GM12878 (cell line): Measurements from ENCODE around the gene USH2A. TPM values are rescaled to one million over a fixed set of nuclear protein-coding genes. Genes with fewer than 3 reads are reported as not detected.

Experiments
- ATAC-seq: fragments of 200-7000 bp; cut with Tn5 transposase; 3 replicates; pipeline ENCODE4 v1.9.1; 2020; ENCODE audit warnings: mild to moderate bottlenecking, moderate library complexity
- BruUV-seq: library from RNA; stranded (reverse); fragments of 400-500 nt; replicated peaks from 2 replicates; lab custom pipeline; 2021; lab: Mats Ljungman, UMichigan
- CTCF ChIA-PET: fragments of 300-600 bp; sonication (Branson Sonifier 250); formaldehyde crosslinking; extraction: SDS; loops from one replicate; lab custom pipeline; 2021; ENCODE audit warnings: inconsistent platforms; lab: Yijun Ruan, JAX
- POLR2A ChIA-PET: fragments of 350-600 bp; formaldehyde crosslinking; extraction: SDS; loops from one replicate; lab custom pipeline; 2021; ENCODE audit warnings: inconsistent platforms; lab: Charles Lee
- RAD21 ChIA-PET: fragments of 300-600 bp; sonication (Branson Sonifier 250); formaldehyde crosslinking; loops from one replicate; lab custom pipeline; 2023; ENCODE audit warnings: antibody characterized with exemption; ENCODE audit not compliant: unreplicated experiment; lab: Charles Lee
- SMC1A ChIA-PET: fragments of 300-600 bp; sonication (Branson Sonifier 250); formaldehyde crosslinking; loops from one replicate; lab custom pipeline; 2023; ENCODE audit not compliant: unreplicated experiment, uncharacterized antibody; lab: Charles Lee
- DNase-seq: peaks from one replicate; pipeline ENCODE4 v3.0.0-alpha.2; 2011; ENCODE audit warnings: low read depth, low spot score
- FAIRE-seq: peaks from 3 replicates; lab custom pipeline; 2011; peaks lifted over from hg19 to GRCh38; lab: Jason Lieb, UNC
- H2AFZ ChIP-seq: 2 replicates; pipeline ENCODE4 v1.6.0; 2011; ENCODE audit warnings: low read depth, low read length, control low read depth; ENCODE audit not compliant: control insufficient read depth
- H3K27ac ChIP-seq: 2 replicates; pipeline ENCODE4 v1.5.1; 2011; ENCODE audit warnings: control low read depth; ENCODE audit not compliant: control insufficient read depth, insufficient read depth
- H3K27me3 ChIP-seq, 2 experiments: replicated peaks in 1 of 2; 2 replicates each; pipeline versions ENCODE4 v1.6.0 to v1.6.1; 2011; ENCODE audit warnings: low read length in 1 of 2; ENCODE audit not compliant: control insufficient read depth in 2 of 2, insufficient read depth in 2 of 2
- H3K36me3 ChIP-seq, 2 experiments: 2 replicates each; pipeline ENCODE4 v1.5.1; 2011; ENCODE audit warnings: low read length in 1 of 2; ENCODE audit not compliant: control insufficient read depth in 2 of 2, insufficient read depth in 2 of 2
- H3K4me1 ChIP-seq: 2 replicates; pipeline ENCODE4 v1.6.1; 2011; ENCODE audit warnings: mild to moderate bottlenecking, low read length, moderate library complexity, mixed read lengths; ENCODE audit not compliant: control insufficient read depth, insufficient read depth
- H3K4me2 ChIP-seq: 2 replicates; pipeline ENCODE4 v1.6.0; 2011; ENCODE audit warnings: control low read depth; ENCODE audit not compliant: control insufficient read depth, insufficient read depth
- H3K4me3 ChIP-seq: fragments of 200-600 bp; sonication (generic); 2 replicates; pipeline ENCODE4 v1.5.1; 2016
- H3K79me2 ChIP-seq: 2 replicates; pipeline ENCODE4 v1.6.0; 2011; ENCODE audit warnings: low read length; ENCODE audit not compliant: control insufficient read depth, insufficient read depth
- H3K9ac ChIP-seq: 2 replicates; pipeline ENCODE4 v1.8.0; 2011; ENCODE audit warnings: low read length, control low read depth, mixed read lengths; ENCODE audit not compliant: control insufficient read depth, insufficient read depth
- H3K9me3 ChIP-seq: replicated peaks from 3 replicates; pipeline ENCODE4 v1.5.1; 2011; ENCODE audit warnings: mild to moderate bottlenecking, low read length; ENCODE audit not compliant: control insufficient read depth, insufficient read depth
- H4K20me1 ChIP-seq: 2 replicates; pipeline ENCODE4 v1.6.0; 2011; ENCODE audit not compliant: control insufficient read depth, insufficient read depth
- CBX3 ChIP-seq: fragments of 200-600 bp; sonication (generic); IDR thresholded peaks from 2 replicates; pipeline ENCODE4 v1.6.1; 2016; ENCODE audit warnings: low read depth, borderline replicate concordance
- CHD1 ChIP-seq: IDR thresholded peaks from 2 replicates; pipeline ENCODE4 v1.6.1; 2012; ENCODE audit warnings: low read depth, low read length, improper control_type of control experiment
- CHD4 ChIP-seq: fragments of 200-600 bp; sonication (generic); IDR thresholded peaks from 2 replicates; pipeline ENCODE4 v1.6.1; 2016; ENCODE audit warnings: mild to moderate bottlenecking
- FOXK2 ChIP-seq: fragments of 450-650 bp; IDR thresholded peaks from 2 replicates; pipeline ENCODE4 v1.6.1; 2017; ENCODE audit warnings: mild to moderate bottlenecking, moderate library complexity
- GABPA ChIP-seq: IDR thresholded peaks from 2 replicates; pipeline ENCODE4 v1.6.1; 2014; ENCODE audit warnings: antibody characterized with exemption, low read depth, mild to moderate bottlenecking, inconsistent platforms
- JUND ChIP-seq: IDR thresholded peaks from 2 replicates; pipeline ENCODE4 v1.6.1; 2012; ENCODE audit warnings: low read depth, mild to moderate bottlenecking, low read length, improper control_type of control experiment, moderate library complexity
- NR2C1 ChIP-seq: fragments of 450-650 bp; IDR thresholded peaks from 2 replicates; pipeline ENCODE4 v1.6.1; 2017; ENCODE audit warnings: antibody characterized with exemption, mild to moderate bottlenecking, moderate library complexity
- PAX5 ChIP-seq: IDR thresholded peaks from 2 replicates; pipeline ENCODE4 v1.6.1; 2011; ENCODE audit warnings: low read depth, low read length, borderline replicate concordance
- RAD51 ChIP-seq: fragments of 450-650 bp; IDR thresholded peaks from 2 replicates; pipeline ENCODE4 v1.6.1; 2016; ENCODE audit warnings: moderate library complexity, mild to moderate bottlenecking, inconsistent platforms
- RELB ChIP-seq: fragments of 450-650 bp; IDR thresholded peaks from 2 replicates; pipeline ENCODE4 v1.6.1; 2017; ENCODE audit warnings: low read depth, mild to moderate bottlenecking, moderate library complexity
- RFX5 ChIP-seq: IDR thresholded peaks from 2 replicates; pipeline ENCODE4 v1.6.1; 2011; ENCODE audit warnings: low read depth, low read length, improper control_type of control experiment
- SIN3A ChIP-seq: IDR thresholded peaks from 2 replicates; pipeline ENCODE4 v1.6.1; 2012; ENCODE audit warnings: low read depth, low read length, improper control_type of control experiment
- SPI1 ChIP-seq: IDR thresholded peaks from 2 replicates; pipeline ENCODE4 v1.6.1; 2011; ENCODE audit warnings: low read depth, mild to moderate bottlenecking, low read length, moderate library complexity, borderline replicate concordance; ENCODE audit not compliant: insufficient read depth
- ZNF217 ChIP-seq: fragments of 450-650 bp; IDR thresholded peaks from 2 replicates; pipeline ENCODE4 v1.6.1; 2017; ENCODE audit warnings: antibody characterized with exemption, mild to moderate bottlenecking
- ZNF274 ChIP-seq: IDR thresholded peaks from one replicate; pipeline ENCODE4 v1.8.0; 2011; ENCODE audit not compliant: insufficient read length, insufficient read depth
- WGBS: methylation state at CpG from one replicate; pipeline ENCODE4 v1.1.6; 2016; ENCODE audit warnings: low lambda C conversion rate; ENCODE audit not compliant: insufficient replicate concordance, insufficient coverage; ENCODE audit errors: missing lambda C conversion rate; 5-methylcytosine and 5-hydroxymethylcytosine counted together
- in situ Hi-C: fragments of 300-500 bp; cut with MboI; formaldehyde crosslinking; loops from 9 replicates; pipeline ENCODE4 v1.14.3; 2018; ENCODE audit warnings: mixed read lengths
- intact Hi-C: fragments of 100-400 bp; cut with micrococcal nuclease; formaldehyde crosslinking; loops from one replicate; pipeline ENCODE4 v1.14.2; 2022; ENCODE audit not compliant: unreplicated experiment
- polyA plus RNA-seq, 11 experiments: library from polyadenylated mRNA; depleted of rRNA in 4 of 11; unstranded in 6 of 11; stranded (reverse) in 5 of 11; fragments of >200 nt; fragmentation: Nextera tagmentation in 4 of 11; fragmentation: Illumina TruSeq in 1 of 11; extraction: Ambion mirVana in 4 of 11; extraction: Trizol in 1 of 11; gene quantifications; 1 replicate in 1 of 11; 2 replicates in 10 of 11; pipeline versions ENCODE4 v1.2.1 to v1.2.3, GENCODE V29; 2011 to 2016; ENCODE audit warnings: inconsistent platforms in 2 of 11, missing spikeins in 2 of 11, low read depth in 1 of 11
- total RNA-seq, 4 experiments: library from RNA; depleted of rRNA in 3 of 4; stranded (reverse); fragments of >200 nt in 3 of 4; fragmentation: Illumina TruSeq in 1 of 4; extraction: Trizol in 1 of 4; gene quantifications; 2 replicates each; pipeline versions ENCODE4 v1.2.1 to v1.2.3, GENCODE V29; 2013 to 2021
- TF ChIP-seq, protein P1 (sequence below): IDR thresholded peaks from 2 replicates; pipeline ENCODE4 v1.6.1; 2012; ENCODE audit warnings: mild to moderate bottlenecking, low read depth, low read length
- TF ChIP-seq, protein P2 (sequence below): fragments of 450-650 bp; IDR thresholded peaks from 2 replicates; pipeline ENCODE4 v1.6.1; 2017; ENCODE audit warnings: antibody characterized with exemption, mild to moderate bottlenecking, moderate library complexity

The USH2A gene
- total and polyA plus RNA-seq, 10 of the 15 experiments (the other 5 are each of a cell fraction or from before 2014, with no cell fraction given), result under 0.01 to 0.20 (median 0.01) TPM; not detected in 2

- no peak for TF ChIP-seq RELB
- TF ChIP-seq CBX3, result no peak
- TF ChIP-seq GABPA, result no peak
- no peak for TF ChIP-seq CHD1
- no peak for TF ChIP-seq RAD51
- no peak for TF ChIP-seq ZNF217
These were observed 199.0 kb downstream of the USH2A start (continued) for GRCh38 chr1:216224233-216224632.

- H3K9me3 ChIP-seq, result no peaks in the 10 kb centered on the region
- H3K27ac ChIP-seq, result no peak overlapping the region
- POLR2A ChIA-PET, result no interaction called here
- RAD21 ChIA-PET, result no interaction called here
- H3K4me3 ChIP-seq, result no peak overlapping the region
- WGBS, result 20% methylated on average over 4 of the region's 4 CpGs
- no peak overlapping the region for H3K4me2 ChIP-seq
- in situ Hi-C loops (no loop called here), intact Hi-C loops (no loop called here)
- no peaks in the 10 kb centered on the region for H3K4me1 ChIP-seq
- no peaks in the 10 kb centered on the region for H3K79me2 ChIP-seq
- H3K27me3 ChIP-seq, result no peaks in the 10 kb centered on the region
- H4K20me1 ChIP-seq, result no peaks in the 10 kb centered on the region; the same call in 1 of the 2 replicates
- FAIRE-seq (no peak), ATAC-seq (no peak), DNase-seq (no peak)
- CTCF ChIA-PET, result interaction anchor here (0.8 kb wide), 1 partner anchor 229 kb away, joined by 3 read pairs; no protein-coding TSS in a partner anchor
- SMC1A ChIA-PET, result interaction anchor here (1.1 kb wide), 1 partner anchor 12 kb away, joined by 3 read pairs; no protein-coding TSS in a partner anchor
- no peak overlapping the region for H2AFZ ChIP-seq
- no peaks in the 10 kb centered on the region for H3K36me3 ChIP-seq
- no peak overlapping the region for H3K9ac ChIP-seq
- no TSS peak for BruUV-seq
- TF ChIP-seq FOXK2 (no peak), JUND (no peak), CHD4 (no peak), PAX5 (no peak), RFX5 (no peak), SIN3A (no peak), NR2C1 (no peak), SPI1 (no peak), ZNF274 (no peak)
- TF ChIP-seq, protein P1, sequence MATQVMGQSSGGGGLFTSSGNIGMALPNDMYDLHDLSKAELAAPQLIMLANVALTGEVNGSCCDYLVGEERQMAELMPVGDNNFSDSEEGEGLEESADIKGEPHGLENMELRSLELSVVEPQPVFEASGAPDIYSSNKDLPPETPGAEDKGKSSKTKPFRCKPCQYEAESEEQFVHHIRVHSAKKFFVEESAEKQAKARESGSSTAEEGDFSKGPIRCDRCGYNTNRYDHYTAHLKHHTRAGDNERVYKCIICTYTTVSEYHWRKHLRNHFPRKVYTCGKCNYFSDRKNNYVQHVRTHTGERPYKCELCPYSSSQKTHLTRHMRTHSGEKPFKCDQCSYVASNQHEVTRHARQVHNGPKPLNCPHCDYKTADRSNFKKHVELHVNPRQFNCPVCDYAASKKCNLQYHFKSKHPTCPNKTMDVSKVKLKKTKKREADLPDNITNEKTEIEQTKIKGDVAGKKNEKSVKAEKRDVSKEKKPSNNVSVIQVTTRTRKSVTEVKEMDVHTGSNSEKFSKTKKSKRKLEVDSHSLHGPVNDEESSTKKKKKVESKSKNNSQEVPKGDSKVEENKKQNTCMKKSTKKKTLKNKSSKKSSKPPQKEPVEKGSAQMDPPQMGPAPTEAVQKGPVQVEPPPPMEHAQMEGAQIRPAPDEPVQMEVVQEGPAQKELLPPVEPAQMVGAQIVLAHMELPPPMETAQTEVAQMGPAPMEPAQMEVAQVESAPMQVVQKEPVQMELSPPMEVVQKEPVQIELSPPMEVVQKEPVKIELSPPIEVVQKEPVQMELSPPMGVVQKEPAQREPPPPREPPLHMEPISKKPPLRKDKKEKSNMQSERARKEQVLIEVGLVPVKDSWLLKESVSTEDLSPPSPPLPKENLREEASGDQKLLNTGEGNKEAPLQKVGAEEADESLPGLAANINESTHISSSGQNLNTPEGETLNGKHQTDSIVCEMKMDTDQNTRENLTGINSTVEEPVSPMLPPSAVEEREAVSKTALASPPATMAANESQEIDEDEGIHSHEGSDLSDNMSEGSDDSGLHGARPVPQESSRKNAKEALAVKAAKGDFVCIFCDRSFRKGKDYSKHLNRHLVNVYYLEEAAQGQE, result no peak
- TF ChIP-seq, protein P2, sequence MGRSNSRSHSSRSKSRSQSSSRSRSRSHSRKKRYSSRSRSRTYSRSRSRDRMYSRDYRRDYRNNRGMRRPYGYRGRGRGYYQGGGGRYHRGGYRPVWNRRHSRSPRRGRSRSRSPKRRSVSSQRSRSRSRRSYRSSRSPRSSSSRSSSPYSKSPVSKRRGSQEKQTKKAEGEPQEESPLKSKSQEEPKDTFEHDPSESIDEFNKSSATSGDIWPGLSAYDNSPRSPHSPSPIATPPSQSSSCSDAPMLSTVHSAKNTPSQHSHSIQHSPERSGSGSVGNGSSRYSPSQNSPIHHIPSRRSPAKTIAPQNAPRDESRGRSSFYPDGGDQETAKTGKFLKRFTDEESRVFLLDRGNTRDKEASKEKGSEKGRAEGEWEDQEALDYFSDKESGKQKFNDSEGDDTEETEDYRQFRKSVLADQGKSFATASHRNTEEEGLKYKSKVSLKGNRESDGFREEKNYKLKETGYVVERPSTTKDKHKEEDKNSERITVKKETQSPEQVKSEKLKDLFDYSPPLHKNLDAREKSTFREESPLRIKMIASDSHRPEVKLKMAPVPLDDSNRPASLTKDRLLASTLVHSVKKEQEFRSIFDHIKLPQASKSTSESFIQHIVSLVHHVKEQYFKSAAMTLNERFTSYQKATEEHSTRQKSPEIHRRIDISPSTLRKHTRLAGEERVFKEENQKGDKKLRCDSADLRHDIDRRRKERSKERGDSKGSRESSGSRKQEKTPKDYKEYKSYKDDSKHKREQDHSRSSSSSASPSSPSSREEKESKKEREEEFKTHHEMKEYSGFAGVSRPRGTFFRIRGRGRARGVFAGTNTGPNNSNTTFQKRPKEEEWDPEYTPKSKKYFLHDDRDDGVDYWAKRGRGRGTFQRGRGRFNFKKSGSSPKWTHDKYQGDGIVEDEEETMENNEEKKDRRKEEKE, result no peak
These were observed 199.8 kb downstream of the USH2A start for GRCh38 chr1:216223486-216223885.
